GM12878 (cell line): Measurements from ENCODE around the gene SEPTIN7.

Experiments
- CHD4 ChIP-seq: fragments of 200-600 bp; sonication (generic); IDR thresholded peaks from 2 replicates; pipeline ENCODE4 v1.6.1; 2016; ENCODE audit warnings: mild to moderate bottlenecking
- JUNB ChIP-seq: IDR thresholded peaks from 2 replicates; pipeline ENCODE4 v1.6.1; 2016; ENCODE audit warnings: antibody characterized with exemption, mild to moderate bottlenecking
- JUND ChIP-seq: IDR thresholded peaks from 2 replicates; pipeline ENCODE4 v1.6.1; 2012; ENCODE audit warnings: low read depth, mild to moderate bottlenecking, low read length, improper control_type of control experiment, moderate library complexity
- NR2C1 ChIP-seq: fragments of 450-650 bp; IDR thresholded peaks from 2 replicates; pipeline ENCODE4 v1.6.1; 2017; ENCODE audit warnings: antibody characterized with exemption, mild to moderate bottlenecking, moderate library complexity
- POLR2A ChIP-seq: IDR thresholded peaks from 2 replicates; pipeline ENCODE4 v1.6.1; 2011; ENCODE audit warnings: low read depth, mild to moderate bottlenecking, low read length
- STAT3 ChIP-seq: IDR thresholded peaks from 2 replicates; pipeline ENCODE4 v1.6.1; 2011; ENCODE audit warnings: low read depth, low read length, improper control_type of control experiment
- TF ChIP-seq, protein P1 (sequence below): fragments of 450-650 bp; IDR thresholded peaks from 2 replicates; pipeline ENCODE4 v1.6.1; 2017; ENCODE audit warnings: mild to moderate bottlenecking
- TF ChIP-seq, protein P2 (sequence below): IDR thresholded peaks from 2 replicates; pipeline ENCODE4 v1.6.1; 2012; ENCODE audit warnings: low read depth, low read length, improper control_type of control experiment

DNA sequence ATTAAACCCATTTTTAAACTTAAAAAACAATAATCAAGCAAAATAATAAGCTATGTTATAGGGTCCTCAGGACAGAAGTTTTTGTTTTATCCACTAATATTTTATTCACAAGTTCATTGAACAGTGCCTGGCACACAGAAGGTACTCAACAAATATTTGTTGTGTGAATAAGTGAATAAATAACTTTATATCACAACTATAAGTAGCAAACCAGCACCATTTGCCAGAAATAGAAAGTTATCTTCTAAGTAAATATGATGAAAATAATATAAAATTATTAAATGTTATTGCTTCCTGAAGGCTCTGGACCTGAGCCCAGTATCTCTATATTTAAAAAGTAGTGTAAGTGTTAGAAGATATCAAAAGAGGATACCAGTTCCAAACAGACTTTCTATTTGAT lies 29.1 kb upstream of the SEPTIN7 start:
- no peak for TF ChIP-seq CHD4
- TF ChIP-seq JUND, result no peak
- TF ChIP-seq POLR2A, result no peak
- TF ChIP-seq, protein P1, sequence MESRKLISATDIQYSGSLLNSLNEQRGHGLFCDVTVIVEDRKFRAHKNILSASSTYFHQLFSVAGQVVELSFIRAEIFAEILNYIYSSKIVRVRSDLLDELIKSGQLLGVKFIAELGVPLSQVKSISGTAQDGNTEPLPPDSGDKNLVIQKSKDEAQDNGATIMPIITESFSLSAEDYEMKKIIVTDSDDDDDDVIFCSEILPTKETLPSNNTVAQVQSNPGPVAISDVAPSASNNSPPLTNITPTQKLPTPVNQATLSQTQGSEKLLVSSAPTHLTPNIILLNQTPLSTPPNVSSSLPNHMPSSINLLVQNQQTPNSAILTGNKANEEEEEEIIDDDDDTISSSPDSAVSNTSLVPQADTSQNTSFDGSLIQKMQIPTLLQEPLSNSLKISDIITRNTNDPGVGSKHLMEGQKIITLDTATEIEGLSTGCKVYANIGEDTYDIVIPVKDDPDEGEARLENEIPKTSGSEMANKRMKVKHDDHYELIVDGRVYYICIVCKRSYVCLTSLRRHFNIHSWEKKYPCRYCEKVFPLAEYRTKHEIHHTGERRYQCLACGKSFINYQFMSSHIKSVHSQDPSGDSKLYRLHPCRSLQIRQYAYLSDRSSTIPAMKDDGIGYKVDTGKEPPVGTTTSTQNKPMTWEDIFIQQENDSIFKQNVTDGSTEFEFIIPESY, result no peak
- no peak for TF ChIP-seq JUNB
- no peak for TF ChIP-seq STAT3
- no peak for TF ChIP-seq NR2C1
- TF ChIP-seq, protein P2, sequence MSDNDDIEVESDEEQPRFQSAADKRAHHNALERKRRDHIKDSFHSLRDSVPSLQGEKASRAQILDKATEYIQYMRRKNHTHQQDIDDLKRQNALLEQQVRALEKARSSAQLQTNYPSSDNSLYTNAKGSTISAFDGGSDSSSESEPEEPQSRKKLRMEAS, result no peak
